GM12873 (cell line): ENCODE measurements around the gene IRX3.

Experiments used
- CTCF ChIP-seq: IDR thresholded peaks from 2 replicates; pipeline ENCODE4 v1.5.1; 2012; ENCODE audit warnings: low read depth, mild to moderate bottlenecking, moderate library complexity, low read length, control low read depth; ENCODE audit not compliant: insufficient read depth; ENCODE audit errors: missing control alignments

The IRX3 gene

GRCh38 chr16:54268766-54269165, 17.8 kb downstream of the IRX3 start:
- no peak for TF ChIP-seq CTCF

- no peak for TF ChIP-seq CTCF
These were observed 18.2 kb downstream of the IRX3 start for GRCh38 chr16:54268340-54268739.

GRCh38 chr16:54266363-54266955, 20.1 kb downstream of the IRX3 start:
- no peak for TF ChIP-seq CTCF

- no peak for TF ChIP-seq CTCF
These were observed 20.9 kb downstream of the IRX3 start for GRCh38 chr16:54265575-54266107.

GRCh38 chr16:54253118-54253517, 33.5 kb downstream of the IRX3 start:
- TF ChIP-seq CTCF: no peak

GRCh38 chr16:54248863-54249710, 37.5 kb downstream of the IRX3 start:
- TF ChIP-seq CTCF: no peak

GRCh38 chr16:54246454-54246821, 40.1 kb downstream of the IRX3 start:
- TF ChIP-seq CTCF: no peak
